SIG-M5 (cell line): Measurements from ENCODE around the gene PPDPF.
"Not testable (repeated sequence)": the region's sequence is repeated elsewhere in the genome, so short reads cannot be mapped to it uniquely, and the experiment has no call there.

Experiments used
- DNase-seq: peaks from one replicate; lab custom pipeline; 2025; lab: John Stamatoyannopoulos, UW

The PPDPF gene

GRCh38 chr20:63551068-63551467, 30.5 kb downstream of the PPDPF start:
- no peak for DNase-seq

DNA sequence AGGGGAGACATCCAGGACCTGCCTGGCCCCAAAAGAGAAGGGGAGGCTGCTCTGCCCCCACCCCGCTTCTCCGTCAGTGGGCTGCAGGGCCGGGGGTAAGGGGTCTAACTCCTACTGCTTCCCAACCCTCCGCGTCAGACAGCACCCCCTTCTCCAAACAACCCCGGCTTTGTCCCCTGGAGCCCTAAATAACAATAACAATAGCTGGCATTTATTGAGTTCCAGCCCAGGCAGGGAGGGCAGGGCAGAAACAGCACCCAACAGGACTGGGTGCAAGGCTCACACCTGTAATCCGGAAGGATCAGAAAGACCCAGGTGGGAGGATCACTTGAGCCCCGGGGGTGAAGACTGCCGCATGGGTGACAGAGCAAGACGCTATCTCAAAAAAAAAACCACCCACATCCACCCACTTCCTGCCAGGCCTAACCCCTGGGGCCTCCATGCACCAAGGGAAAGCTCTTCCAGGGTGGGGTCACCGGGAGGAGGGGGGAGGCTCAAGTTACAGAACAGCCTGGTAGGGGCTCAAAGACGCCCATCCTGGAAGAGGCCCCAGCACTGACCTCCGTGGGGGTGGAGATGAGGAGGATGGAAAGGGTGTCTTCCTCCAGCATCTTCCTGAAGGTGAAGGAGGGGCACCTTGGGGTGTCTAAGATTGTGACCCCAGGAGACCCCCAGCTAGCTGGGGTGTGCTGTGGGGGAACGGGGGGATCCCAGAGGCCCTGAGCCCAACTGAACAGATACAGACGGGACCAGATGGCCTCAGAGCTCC, 32.1 kb downstream of the PPDPF start:
- no peak for DNase-seq

DNA sequence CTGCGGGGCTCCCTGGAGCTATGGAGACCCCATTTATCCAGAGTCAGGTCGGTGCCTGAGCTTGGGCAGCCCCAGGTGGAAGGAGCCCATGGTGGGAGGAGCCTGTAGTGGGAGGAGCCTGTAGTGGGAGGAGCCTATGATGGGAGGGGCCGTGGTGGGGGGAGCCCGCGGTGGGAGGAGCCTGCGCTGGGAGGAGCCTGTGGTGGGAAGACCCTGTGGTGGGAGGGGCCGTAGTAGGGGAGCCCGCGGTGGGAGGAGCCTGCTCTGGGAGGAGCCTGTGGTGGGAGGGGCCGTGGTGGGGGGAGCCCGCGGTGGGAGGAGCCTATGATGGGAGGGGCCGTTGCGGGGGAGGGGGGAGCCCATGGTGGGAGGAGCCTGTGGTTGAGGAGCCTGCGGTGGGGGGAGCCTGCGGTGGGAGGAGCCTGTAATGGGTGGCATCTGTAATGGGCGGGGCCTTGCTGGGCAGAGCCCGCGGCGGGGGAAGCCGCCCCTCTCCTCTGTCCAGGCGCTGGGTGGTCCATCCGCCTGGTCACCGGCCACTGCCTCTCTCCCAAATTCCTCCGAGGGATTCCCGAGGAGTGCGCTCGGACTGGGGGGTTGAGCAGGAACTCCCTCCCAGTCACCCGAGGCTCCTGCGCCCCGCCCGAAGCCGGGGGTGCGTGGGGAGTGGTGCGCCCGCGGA, 32.8 kb downstream of the PPDPF start:
- DNase-seq: no peak

GRCh38 chr20:63553933-63554290, 33.3 kb downstream of the PPDPF start, which contains the start of gene FNDC11:
Gene FNDC11 (plus strand): TSS chr20:63554159. CDS start chr20:63555664, 1,505 bp downstream.
- no peak for DNase-seq

DNA sequence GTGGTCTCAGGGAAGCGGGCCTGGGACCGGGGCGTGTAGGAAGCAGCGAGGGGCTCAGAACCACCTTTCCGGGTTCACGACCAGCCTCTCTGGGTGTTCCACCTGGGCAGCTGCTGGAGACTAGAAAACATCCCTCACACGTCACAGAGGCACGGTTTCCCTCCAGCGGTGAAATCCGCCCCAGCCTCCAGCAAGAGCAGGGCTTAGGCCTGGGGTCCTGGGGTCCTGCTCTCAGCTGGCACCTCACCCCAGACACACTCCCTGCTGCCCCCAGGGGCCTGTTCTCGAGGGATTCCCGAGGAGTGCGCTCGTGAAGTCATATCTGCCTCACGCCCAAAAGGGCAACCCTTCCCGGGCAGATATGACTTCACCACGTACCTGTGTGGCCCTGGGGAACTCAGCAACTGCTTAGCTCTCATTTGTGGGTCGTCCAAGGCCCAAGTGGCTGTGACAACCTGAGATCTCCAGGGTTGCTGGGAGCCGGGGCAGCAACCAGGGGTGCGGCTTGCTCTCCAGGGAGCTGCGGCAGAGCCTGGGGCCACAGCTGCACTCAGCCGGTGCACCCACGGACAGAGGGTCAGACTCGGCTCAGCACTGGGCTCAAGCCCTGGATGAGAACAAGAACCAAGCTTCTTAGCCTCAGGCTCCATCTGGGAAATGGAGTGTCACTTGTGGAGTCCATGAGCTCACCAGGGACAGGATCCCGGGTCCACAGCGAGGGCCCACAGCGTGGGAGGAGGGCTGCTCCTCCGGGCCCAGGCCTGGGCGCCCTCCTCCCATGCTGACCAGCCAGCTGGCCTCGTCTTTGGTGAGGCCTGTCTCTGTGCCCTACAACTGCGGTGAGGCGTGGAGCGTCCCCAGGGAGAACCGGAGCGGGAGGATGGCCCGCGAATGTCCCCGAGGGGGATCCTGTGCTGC, 34.1 kb downstream of the PPDPF start:
- no peak for DNase-seq

GRCh38 chr20:63555661-63556381, 35.3 kb downstream of the PPDPF start:
- no peak for DNase-seq

DNA sequence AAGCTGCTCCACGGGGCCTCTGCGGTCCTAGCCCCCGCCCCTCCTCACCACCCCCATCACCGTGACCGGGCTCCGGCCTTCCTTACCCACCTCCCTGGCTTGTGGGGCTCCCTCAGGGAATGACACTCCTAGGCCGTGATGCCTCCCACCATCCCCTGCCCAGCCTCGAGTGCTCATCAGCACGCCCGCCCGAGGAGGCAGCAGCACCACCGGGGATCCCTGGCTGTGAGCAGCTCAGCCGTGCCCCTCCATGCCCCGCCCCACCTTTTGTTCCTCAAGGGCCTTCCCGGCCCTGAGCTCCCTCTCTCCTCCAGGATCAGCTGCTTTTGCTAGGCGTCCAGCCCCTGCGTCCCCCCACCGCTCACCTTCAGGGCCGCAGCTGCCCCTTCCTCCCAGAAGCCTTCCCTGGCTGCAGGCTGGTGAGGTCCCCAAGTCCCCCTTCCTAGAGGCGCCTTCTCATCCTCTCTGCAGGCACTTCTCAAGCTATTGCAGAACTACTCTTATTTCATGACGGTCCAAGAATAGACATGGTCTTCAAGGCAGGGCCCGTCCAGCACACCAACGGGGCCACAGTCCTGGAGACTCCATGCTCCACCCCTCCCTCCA, 36.4 kb downstream of the PPDPF start:
- DNase-seq: no peak

DNA sequence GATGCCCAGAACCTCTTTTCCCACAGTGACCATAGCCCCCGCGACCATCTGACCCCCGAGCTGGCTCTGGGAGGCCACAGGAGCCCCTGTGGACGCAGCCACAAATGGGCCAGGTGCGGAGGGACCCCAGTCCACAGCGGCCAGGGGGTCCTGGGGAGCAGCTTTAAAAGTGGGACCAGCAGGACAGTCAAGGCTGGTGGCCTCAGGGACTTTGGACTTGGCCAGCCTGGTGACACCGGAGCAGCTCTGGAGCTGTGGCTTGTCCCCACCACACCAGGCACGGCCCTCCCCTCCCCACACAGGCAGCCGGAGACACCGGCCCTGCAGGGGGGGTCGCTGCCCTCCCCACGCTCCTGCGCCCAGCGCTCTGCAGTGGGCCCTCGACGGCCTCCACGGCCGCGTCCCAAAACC, 36.9 kb downstream of the PPDPF start:
- no peak for DNase-seq

- DNase-seq: no peak
These were observed 38.4 kb downstream of the PPDPF start for GRCh38 chr20:63558804-63559484.

DNA sequence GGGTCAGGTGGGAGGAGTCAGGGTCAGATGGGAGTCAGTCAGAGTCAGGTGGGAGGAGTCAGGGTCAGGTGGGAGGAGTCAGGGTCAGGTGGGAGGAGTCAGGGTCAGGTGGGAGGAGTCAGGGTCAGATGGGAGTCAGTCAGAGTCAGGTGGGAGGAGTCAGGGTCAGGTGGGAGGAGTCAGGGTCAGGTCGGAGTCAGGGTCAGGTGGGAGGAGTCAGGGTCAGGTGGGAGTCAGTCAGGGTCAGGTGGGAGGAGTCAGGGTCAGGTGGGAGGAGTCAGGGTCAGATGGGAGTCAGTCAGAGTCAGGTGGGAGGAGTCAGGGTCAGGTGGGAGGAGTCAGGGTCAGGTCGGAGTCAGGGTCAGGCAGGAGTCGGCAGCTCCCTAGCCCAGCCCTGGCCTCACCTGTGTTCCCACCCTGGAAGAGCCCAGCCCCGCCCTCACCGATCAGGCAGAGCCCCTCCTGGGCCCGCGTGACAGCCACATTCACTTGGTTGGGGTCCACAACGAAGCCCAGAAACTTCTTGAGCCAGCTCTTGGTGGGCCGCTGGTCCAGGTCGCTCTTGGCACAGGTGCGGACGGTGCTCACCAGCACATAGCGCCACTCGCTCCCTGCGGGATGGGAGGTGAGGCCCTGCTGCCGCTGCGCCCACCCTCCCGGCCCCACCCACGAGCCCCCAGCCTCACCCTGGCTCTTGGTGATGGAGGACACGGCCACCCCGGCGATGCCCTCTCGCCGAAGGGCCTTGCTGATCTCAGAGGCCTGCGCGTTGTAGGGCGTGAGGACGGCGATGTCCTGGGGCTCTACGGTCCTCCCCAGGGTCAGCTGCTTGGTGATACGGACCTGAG, 39.1 kb downstream of the PPDPF start:
- DNase-seq: not testable (repeated sequence)

DNA sequence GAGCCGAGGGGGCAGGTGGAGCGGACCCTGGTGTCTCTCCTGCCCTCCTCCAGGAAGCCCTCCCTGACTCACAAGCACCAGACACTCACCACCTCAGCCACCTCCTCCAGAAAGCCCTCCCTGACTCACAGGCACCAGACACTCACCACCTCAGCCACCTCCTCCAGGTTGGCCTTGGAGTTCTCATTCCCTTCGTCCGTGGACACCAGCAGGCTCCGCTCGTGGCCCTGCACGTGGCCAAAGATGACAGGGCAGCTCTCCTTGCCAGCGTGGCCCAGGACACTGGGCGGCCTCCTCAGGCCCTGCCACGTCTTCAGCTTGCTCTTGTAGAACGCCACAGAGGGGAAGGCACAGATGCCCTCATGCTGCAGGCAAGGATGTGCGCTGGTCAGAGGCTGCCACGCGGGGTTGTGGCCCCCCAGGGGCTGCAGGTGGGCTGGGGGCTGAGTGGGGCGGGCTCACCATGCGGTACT, 39.8 kb downstream of the PPDPF start:
- DNase-seq: no peak

GRCh38 chr20:63560856-63561609, 40.5 kb downstream of the PPDPF start:
- DNase-seq: no peak

- no peak for DNase-seq
These were observed 41.2 kb downstream of the PPDPF start for GRCh38 chr20:63561624-63562396.

DNA sequence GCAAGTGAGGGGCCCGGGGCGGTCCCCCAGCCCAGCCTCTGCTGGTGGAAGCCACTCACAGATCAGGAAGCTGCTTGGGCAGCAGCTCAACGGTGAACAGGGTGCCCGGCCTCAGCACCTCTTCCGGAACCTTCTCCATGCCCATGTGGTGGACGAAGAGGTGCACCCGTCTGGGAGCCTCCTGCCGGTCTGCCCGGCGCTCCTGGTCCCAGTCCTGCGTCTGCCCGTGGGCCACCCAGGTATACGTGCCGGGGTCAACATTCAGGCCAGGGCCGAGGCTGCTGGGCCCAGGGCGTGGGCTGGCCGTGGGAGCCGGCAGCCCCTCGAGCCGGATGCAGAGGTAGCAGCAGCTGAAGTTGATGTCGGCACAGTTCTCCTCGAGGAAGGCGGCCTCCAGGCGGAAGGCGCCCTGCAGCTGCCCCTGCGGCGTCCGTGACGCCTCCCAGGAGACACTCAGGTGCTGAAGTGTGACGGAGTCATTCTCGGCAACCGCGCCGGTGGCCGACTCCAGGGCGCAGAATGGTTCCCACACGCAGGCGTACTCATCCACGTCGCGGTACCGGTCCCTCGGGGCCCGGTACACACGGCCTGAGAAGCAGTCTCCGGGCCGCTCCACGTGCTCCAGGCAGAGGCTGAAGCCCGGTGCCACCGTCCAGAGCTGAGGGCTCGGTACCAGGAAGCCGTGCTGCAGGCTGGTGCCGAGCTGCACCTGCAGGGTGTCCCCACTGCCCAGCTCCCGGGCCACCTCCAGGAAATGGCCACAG, 42.1 kb downstream of the PPDPF start:
- no peak for DNase-seq

DNA sequence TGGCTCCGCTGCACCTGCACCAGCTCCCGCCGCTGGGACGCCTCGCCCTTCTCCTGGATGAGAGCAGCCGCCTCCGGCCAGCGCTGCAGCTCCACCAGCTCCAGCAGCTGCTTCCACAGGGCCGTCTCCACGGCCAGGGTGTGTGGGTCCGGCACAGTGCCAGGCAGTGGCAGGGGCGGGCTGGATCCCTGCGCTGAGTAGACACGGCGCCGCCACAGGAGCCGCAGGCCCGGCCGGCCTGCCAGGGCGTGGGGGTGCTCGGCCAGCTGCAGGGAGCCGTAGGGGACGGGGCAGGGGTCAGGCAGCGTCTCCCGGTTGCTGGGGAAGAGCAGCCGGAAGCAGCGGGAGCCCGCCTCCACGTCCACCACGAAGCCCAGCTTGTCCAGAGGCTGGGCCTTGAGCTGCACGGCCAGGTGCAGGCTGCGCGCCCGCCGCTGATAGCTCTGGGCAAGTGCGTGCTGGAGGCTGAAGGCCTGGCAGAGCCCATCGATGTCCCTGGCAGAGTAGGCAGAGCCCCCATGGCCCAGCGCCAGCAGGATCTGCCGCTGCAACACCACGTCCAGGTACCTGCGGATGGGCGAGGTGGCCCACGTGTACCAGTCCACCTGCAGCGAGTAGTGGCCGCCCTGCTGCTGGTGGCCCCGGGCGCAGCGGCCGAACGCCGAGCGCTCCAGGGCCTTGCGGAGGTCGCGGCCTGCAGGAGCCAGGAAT, 42.8 kb downstream of the PPDPF start:
- DNase-seq: no peak

GRCh38 chr20:63564036-63564810, 43.7 kb downstream of the PPDPF start:
- DNase-seq: no peak
